ENCODE data around the gene SNX8. TPM values are rescaled to one million over a fixed set of nuclear protein-coding genes. Genes with fewer than 3 reads are reported as not detected.

Gene SNX8
- total RNA-seq, 3 donors from 2014 or later = 8.8 to 32.3 (median 20.3) TPM

DNA sequence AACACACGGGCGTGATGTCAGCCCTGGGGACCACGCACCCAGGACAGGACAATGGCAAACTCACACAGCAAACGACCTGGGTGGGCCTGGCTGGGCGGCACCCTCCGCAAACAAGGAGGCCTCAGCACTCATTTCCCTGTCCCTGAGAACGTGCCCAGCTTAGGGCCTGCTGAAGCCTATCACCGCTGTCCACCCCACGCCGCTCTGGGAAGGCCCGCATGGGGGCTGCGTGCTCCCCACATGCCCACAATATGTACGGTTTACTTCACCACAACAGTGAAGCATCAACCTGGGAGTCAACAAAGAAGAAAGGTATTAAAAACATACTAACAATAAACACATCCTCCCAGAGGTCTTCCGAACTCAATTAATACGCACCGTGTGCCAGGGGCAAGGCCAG, 93.7 kb downstream of the SNX8 start:
- DNase-seq (ENCODE audit: low spot score in 2 of 2) = no peak
- TF ChIP-seq POLR2AphosphoS5 (IDR thresholded peaks at IDR 0.05) = no peak
- TF ChIP-seq, protein P1, sequence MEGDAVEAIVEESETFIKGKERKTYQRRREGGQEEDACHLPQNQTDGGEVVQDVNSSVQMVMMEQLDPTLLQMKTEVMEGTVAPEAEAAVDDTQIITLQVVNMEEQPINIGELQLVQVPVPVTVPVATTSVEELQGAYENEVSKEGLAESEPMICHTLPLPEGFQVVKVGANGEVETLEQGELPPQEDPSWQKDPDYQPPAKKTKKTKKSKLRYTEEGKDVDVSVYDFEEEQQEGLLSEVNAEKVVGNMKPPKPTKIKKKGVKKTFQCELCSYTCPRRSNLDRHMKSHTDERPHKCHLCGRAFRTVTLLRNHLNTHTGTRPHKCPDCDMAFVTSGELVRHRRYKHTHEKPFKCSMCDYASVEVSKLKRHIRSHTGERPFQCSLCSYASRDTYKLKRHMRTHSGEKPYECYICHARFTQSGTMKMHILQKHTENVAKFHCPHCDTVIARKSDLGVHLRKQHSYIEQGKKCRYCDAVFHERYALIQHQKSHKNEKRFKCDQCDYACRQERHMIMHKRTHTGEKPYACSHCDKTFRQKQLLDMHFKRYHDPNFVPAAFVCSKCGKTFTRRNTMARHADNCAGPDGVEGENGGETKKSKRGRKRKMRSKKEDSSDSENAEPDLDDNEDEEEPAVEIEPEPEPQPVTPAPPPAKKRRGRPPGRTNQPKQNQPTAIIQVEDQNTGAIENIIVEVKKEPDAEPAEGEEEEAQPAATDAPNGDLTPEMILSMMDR (IDR thresholded peaks at IDR 0.05) = no peak
- TF ChIP-seq POLR2A (IDR thresholded peaks at IDR 0.05) = no peak
- Histone ChIP-seq H3K4me1 (no peaks in the 10 kb centered on the region), H3K4me3 (no peak overlapping the region), H3K27me3 (no peaks in the 10 kb centered on the region), H3K36me3 (no peaks in the 10 kb centered on the region), H3K9me3 (no peaks in the 10 kb centered on the region), H3K27ac (no peak overlapping the region)
- intact Hi-C loops (cut with DNase I; ENCODE audit: low total_unique reads) = no loop called here

DNA sequence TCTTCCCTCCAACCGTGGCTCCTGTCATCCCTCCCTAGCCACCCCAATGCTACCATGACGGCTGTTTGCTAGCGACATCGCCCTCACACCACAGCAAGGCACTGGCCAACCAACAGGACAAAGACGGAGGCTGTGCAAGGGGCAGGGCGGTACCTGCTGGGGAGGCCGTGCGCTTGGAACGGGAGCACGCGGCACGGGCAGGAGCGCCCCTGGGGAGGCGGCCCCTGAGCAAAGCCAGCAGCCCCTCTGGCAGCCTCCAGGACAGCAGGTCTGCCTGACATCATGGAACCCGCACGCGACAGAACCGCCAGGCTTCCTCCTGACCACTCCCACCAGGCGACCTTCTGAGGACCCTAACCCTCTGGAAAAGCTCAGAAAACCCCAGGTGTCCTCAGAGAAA, 94.2 kb downstream of the SNX8 start:
- no peaks in the 10 kb centered on the region for H3K9me3 ChIP-seq
- H3K4me1 ChIP-seq = no peaks in the 10 kb centered on the region
- DNase-seq (ENCODE audit: low spot score in 2 of 2) = no peak
- H3K27me3 ChIP-seq = no peaks in the 10 kb centered on the region
- no peak overlapping the region for H3K27ac ChIP-seq
- H3K4me3 ChIP-seq = no peak overlapping the region
- H3K36me3 ChIP-seq = no peaks in the 10 kb centered on the region
- intact Hi-C loops (cut with DNase I; ENCODE audit: low total_unique reads) = no loop called here
- TF ChIP-seq POLR2A (IDR thresholded peaks at IDR 0.05) = no peak
- no peak for TF ChIP-seq POLR2AphosphoS5 (IDR thresholded peaks at IDR 0.05)
- TF ChIP-seq, protein P1 (IDR thresholded peaks at IDR 0.05) = no peak

DNA sequence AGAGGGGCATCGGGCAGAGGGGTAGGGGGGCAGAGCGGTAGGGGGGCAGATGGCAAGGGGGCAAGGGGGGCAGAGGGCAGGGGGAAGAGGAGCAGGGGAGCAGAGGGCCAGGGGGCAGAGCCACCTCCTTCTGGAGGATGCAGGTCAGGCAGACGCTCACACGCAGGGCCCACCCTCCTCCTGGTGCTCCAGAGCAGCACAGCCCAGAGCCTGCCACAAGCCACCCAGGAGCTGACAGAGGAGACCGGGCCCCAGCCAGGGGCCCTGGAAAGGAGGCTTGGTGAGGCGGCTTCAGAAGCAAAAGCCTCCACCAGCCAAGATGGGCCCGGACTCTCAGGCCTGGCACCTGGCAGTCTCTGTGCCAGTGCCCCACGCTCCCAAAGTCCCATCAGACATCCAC, 94.6 kb downstream of the SNX8 start:
- no peaks in the 10 kb centered on the region for H3K27me3 ChIP-seq
- intact Hi-C loops (cut with DNase I; ENCODE audit: low total_unique reads) = no loop called here
- DNase-seq (ENCODE audit: low spot score in 2 of 2) = no peak
- no peak overlapping the region for H3K4me3 ChIP-seq
- H3K27ac ChIP-seq = no peak overlapping the region
- no peaks in the 10 kb centered on the region for H3K9me3 ChIP-seq
- H3K36me3 ChIP-seq = no peaks in the 10 kb centered on the region
- no peaks in the 10 kb centered on the region for H3K4me1 ChIP-seq
- TF ChIP-seq, protein P1 (IDR thresholded peaks at IDR 0.05) = no peak
- TF ChIP-seq POLR2A (IDR thresholded peaks at IDR 0.05) = no peak
- no peak for TF ChIP-seq POLR2AphosphoS5 (IDR thresholded peaks at IDR 0.05)

DNA sequence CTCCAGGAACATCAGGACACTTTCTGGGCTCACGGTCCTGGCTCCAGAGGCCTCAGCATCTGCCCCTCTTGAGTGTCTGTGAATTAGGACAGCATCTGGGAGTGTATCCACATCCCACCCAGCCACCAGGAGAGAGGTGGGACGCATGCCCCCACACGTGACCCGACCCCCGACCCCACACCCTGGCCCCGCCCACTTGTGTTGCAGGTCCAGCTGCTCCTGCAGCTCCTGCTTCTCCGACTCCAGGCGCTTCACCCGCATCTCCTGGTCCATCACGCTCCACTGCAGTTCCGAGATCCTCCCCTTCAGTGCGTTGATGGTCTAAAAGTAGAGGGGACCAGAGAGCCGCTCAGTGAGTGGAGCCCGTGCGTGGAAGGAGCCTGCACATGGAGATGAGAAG, 95.1 kb downstream of the SNX8 start:
- H3K36me3 ChIP-seq = no peaks in the 10 kb centered on the region
- H3K27ac ChIP-seq = no peak overlapping the region
- H3K4me1 ChIP-seq = no peaks in the 10 kb centered on the region
- no peaks in the 10 kb centered on the region for H3K9me3 ChIP-seq
- DNase-seq (ENCODE audit: low spot score in 2 of 2) = no peak
- H3K27me3 ChIP-seq = no peaks in the 10 kb centered on the region
- H3K4me3 ChIP-seq = no peak overlapping the region
- TF ChIP-seq, protein P1 (IDR thresholded peaks at IDR 0.05) = no peak
- no peak for TF ChIP-seq POLR2A (IDR thresholded peaks at IDR 0.05)
- intact Hi-C loops (cut with DNase I; ENCODE audit: low total_unique reads) = no loop called here

DNA sequence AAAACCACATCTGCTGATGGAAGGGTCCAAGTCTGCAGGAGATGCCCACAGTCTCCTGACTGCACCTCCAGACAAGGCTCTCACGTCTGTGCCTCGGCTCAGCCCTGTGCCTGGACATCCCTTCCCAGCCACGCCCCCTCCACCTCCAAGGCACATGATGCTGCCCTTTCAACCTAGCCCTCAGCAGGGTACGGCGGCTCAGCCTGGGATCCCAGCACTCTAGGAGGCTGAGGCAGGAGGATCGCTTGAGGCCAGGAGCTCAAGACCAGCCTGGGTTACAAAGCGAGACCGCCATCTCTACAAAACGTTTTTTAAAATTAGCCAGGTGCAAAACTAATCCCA, 95.8 kb downstream of the SNX8 start:
- Histone ChIP-seq H3K36me3 (no peaks in the 10 kb centered on the region), H3K27me3 (no peaks in the 10 kb centered on the region), H3K4me1 (no peaks in the 10 kb centered on the region), H3K27ac (no peak overlapping the region), H3K9me3 (no peaks in the 10 kb centered on the region), H3K4me3 (no peak overlapping the region)
- TF ChIP-seq, protein P1 (IDR thresholded peaks at IDR 0.05) = no peak
- TF ChIP-seq POLR2AphosphoS5 (IDR thresholded peaks at IDR 0.05) = no peak
- TF ChIP-seq POLR2A (IDR thresholded peaks at IDR 0.05) = no peak
- intact Hi-C loops (cut with DNase I; ENCODE audit: low total_unique reads) = no loop called here
- no peak for DNase-seq (ENCODE audit: low spot score in 2 of 2)
